Mesendoderm (in vitro differentiated cells): ENCODE data around the gene ZNF330.

ENCODE experiments used
- DNase-seq: peaks from one replicate; pipeline ENCODE4 v3.0.0; 2013
- H2AK5ac ChIP-seq: 2 replicates; pipeline ENCODE4 v1.6.1; 2013; ENCODE audit warnings: low read length, inconsistent platforms
- H2BK120ac ChIP-seq: 2 replicates; pipeline ENCODE4 v1.6.1; 2013; ENCODE audit warnings: low read depth, mild to moderate bottlenecking, low read length, moderate library complexity, mixed read lengths
- H2BK15ac ChIP-seq: replicated peaks from 2 replicates; pipeline ENCODE4 v1.6.1; 2013; ENCODE audit warnings: low read depth, mild to moderate bottlenecking, moderate library complexity
- H2BK5ac ChIP-seq: 2 replicates; pipeline ENCODE4 v1.6.1; 2013; ENCODE audit warnings: low read length, inconsistent platforms
- H3K18ac ChIP-seq: 2 replicates; pipeline ENCODE4 v1.6.1; 2013; ENCODE audit warnings: mild to moderate bottlenecking, low read length, mixed read lengths
- H3K23ac ChIP-seq: one replicate; pipeline ENCODE4 v1.6.1; 2013; ENCODE audit warnings: low read length
- H3K27ac ChIP-seq: 2 replicates; pipeline ENCODE4 v1.5.1; 2013; ENCODE audit warnings: low read depth, mild to moderate bottlenecking, inconsistent platforms, low read length, moderate library complexity
- H3K27me3 ChIP-seq: 2 replicates; pipeline ENCODE4 v1.6.1; 2013; ENCODE audit warnings: low read length, control low read depth, mild to moderate bottlenecking, inconsistent platforms; ENCODE audit not compliant: insufficient read depth, poor library complexity
- H3K36me3 ChIP-seq: 2 replicates; pipeline ENCODE4 v1.6.1; 2013; ENCODE audit warnings: low read length, inconsistent platforms; ENCODE audit not compliant: control insufficient read depth, insufficient read depth
- H3K4ac ChIP-seq: one replicate; pipeline ENCODE4 v1.6.1; 2013; ENCODE audit warnings: low read depth, mild to moderate bottlenecking, low read length, moderate library complexity
- H3K4me1 ChIP-seq: 2 replicates; pipeline ENCODE4 v1.6.1; 2013; ENCODE audit warnings: low read depth, low read length, inconsistent platforms; ENCODE audit not compliant: control insufficient read depth
- H3K4me2 ChIP-seq: 2 replicates; pipeline ENCODE4 v1.6.1; 2013; ENCODE audit warnings: low read length
- H3K4me3 ChIP-seq: 2 replicates; pipeline ENCODE4 v1.5.1; 2013; ENCODE audit warnings: mild to moderate bottlenecking, low read length
- H3K56ac ChIP-seq: one replicate; pipeline ENCODE4 v1.6.1; 2013; ENCODE audit warnings: low read length
- H3K79me1 ChIP-seq: 2 replicates; pipeline ENCODE4 v1.6.1; 2013; ENCODE audit warnings: low read length, inconsistent platforms
- H3K79me2 ChIP-seq: 2 replicates; pipeline ENCODE4 v1.6.1; 2013; ENCODE audit warnings: mild to moderate bottlenecking, low read length; ENCODE audit not compliant: control insufficient read depth, insufficient read depth
- H3K9ac ChIP-seq: 2 replicates; pipeline ENCODE4 v1.6.1; 2013; ENCODE audit warnings: low read length, inconsistent platforms
- H4K5ac ChIP-seq: one replicate; pipeline ENCODE4 v1.6.1; 2013; ENCODE audit warnings: low read length
- H4K8ac ChIP-seq: one replicate; pipeline ENCODE4 v1.6.1; 2013; ENCODE audit warnings: low read depth, mild to moderate bottlenecking, control low read depth, low read length, moderate library complexity
- whole genome bisulfite sequencing: extraction: QIAGEN DNeasy Blood & Tissue Kit; methylation state at CpG from one replicate; pipeline ENCODE4 v1.1.7; 2013; ENCODE audit warnings: low lambda C conversion rate, missing lambda C conversion rate; ENCODE audit not compliant: insufficient coverage; ENCODE audit errors: extremely low coverage; 5-methylcytosine and 5-hydroxymethylcytosine counted together

ZNF330 gene

DNA sequence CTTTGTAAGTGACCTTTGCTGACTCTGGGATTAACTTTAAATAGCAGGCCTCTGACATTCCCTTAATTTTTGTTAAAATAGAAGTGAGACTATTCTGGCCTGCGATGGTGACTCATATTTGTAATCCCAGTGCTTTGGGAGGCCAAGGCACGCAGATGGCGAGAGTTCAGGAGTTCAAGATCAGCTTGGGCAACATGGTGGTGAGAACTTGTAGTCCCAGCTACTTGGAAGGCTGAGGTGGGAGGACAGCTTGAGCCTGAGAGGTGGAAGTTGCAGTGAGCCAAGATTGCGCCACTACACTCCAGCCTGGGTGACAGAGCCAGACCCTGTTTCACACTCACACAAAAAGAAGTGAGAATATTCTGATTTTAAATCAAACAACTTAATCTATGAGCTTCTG lies 27.3 kb downstream of the ZNF330 start:
- H3K4me3 ChIP-seq, result no peak overlapping the region
- no CpG with 5 or more reads among the region's 4 CpGs for WGBS

DNA sequence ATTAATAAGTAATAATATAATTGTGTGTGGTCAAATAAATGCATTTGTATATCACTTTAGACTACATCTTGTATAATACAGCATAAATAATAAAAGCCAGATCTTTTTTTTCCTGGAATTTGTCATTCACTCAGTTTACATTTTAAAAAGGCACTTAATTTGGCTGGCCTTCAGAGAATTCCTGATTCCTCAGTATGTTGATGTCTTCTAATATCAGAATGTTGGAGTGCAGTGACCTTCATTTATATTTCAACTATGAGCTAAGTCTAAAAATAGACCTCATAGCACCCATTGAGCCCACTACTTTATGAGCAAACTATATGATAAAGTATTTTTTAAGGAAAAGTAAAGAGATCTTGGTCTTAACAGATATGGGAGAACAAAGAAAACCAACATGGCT lies 27.8 kb downstream of the ZNF330 start:
- DNase-seq, result no peak

More for the DNA sequence above, 27.3 kb downstream of the ZNF330 start:
- H2BK120ac ChIP-seq, result no peak overlapping the region
- H3K4me1 ChIP-seq, result no peaks in the 10 kb centered on the region
- no peak overlapping the region for H3K9ac ChIP-seq
- no peaks in the 10 kb centered on the region for H3K79me1 ChIP-seq
- no peak overlapping the region for H2AK5ac ChIP-seq
- no peak overlapping the region for H3K56ac ChIP-seq
- no peak overlapping the region for H3K18ac ChIP-seq
- no peak overlapping the region for H3K4me2 ChIP-seq
- no peak overlapping the region for H4K5ac ChIP-seq
- no peaks in the 10 kb centered on the region for H3K27me3 ChIP-seq
- no peak overlapping the region for H3K4ac ChIP-seq
- no peak overlapping the region for H2BK5ac ChIP-seq
- no peak overlapping the region for H4K8ac ChIP-seq
- H3K23ac ChIP-seq, result no peak overlapping the region
- H3K36me3 ChIP-seq, result no peaks in the 10 kb centered on the region
- H2BK15ac ChIP-seq, result no peak overlapping the region
- H3K79me2 ChIP-seq, result no peaks in the 10 kb centered on the region
- DNase-seq, result no peak
- H3K27ac ChIP-seq, result no peak overlapping the region

DNA sequence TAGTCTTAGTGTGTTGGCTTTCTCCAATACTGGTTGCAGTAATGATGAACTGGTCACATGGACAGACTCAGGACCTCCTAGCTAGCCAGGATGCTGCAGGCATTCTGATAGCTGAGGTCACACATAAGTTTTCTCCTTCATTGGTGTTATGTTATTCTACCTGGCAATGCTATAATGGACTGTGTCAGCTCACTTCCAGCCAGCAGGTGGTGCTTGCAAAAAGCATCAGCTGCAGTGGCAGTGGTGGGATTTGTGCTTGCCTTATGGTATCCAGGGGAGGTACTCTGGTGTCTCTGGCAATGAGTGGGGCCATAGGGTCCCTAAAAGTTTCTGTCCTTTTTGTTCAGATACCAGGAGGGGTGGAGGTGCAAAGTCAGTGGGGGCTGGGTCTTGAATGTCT lies 33.6 kb downstream of the ZNF330 start:
- Histone ChIP-seq H4K8ac (no peak overlapping the region), H3K36me3 (no peaks in the 10 kb centered on the region), H3K9ac (no peak overlapping the region), H3K27ac (no peak overlapping the region), H2BK120ac (no peak overlapping the region), H3K27me3 (no peaks in the 10 kb centered on the region), H3K23ac (no peak overlapping the region), H3K18ac (no peak overlapping the region), H3K4me1 (no peaks in the 10 kb centered on the region), H3K4me3 (no peak overlapping the region), H2BK5ac (no peak overlapping the region), H3K79me1 (no peaks in the 10 kb centered on the region), H3K79me2 (no peaks in the 10 kb centered on the region), H3K4me2 (no peak overlapping the region), H2BK15ac (no peak overlapping the region), H2AK5ac (no peak overlapping the region), H3K4ac (no peak overlapping the region), H4K5ac (no peak overlapping the region), H3K56ac (no peak overlapping the region)
- peak; percentile 31 for DNase-seq

More for the DNA sequence above, 27.8 kb downstream of the ZNF330 start:
- no peak overlapping the region for H4K5ac ChIP-seq
- no peaks in the 10 kb centered on the region for H3K27me3 ChIP-seq
- no peak overlapping the region for H3K4me2 ChIP-seq
- no peak overlapping the region for H3K4me3 ChIP-seq
- no peak overlapping the region for H3K9ac ChIP-seq
- H2AK5ac ChIP-seq, result no peak overlapping the region
- no peak overlapping the region for H2BK5ac ChIP-seq
- H3K56ac ChIP-seq, result no peak overlapping the region
- no peak overlapping the region for H3K27ac ChIP-seq
- H2BK15ac ChIP-seq, result no peak overlapping the region
- no peak overlapping the region for H2BK120ac ChIP-seq
- no peak overlapping the region for H4K8ac ChIP-seq
- H3K4me1 ChIP-seq, result no peaks in the 10 kb centered on the region
- no peak overlapping the region for H3K23ac ChIP-seq
- no peaks in the 10 kb centered on the region for H3K79me2 ChIP-seq
- H3K79me1 ChIP-seq, result no peaks in the 10 kb centered on the region
- H3K4ac ChIP-seq, result no peak overlapping the region
- no peak overlapping the region for H3K18ac ChIP-seq
- H3K36me3 ChIP-seq, result no peaks in the 10 kb centered on the region

DNA sequence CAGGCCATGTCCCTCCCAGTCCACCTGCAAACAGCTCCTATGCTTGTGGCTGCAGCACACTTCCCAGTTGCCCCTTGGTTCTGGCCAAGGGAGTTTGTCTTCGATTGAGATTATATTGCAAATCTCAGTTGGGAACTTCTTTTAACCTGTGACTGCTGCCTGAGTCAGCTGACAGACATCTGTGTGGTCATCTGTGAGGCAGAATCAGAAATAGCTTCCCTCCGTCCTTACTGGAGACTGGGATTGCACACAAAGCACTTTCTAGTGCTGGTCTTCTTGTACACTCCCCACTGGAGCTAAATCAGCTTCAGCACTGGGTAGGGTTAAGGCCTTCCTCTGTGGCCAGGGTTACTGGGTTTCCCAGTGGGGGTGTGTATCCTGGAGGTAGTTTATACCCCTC lies 34.3 kb downstream of the ZNF330 start:
- DNase-seq, result no peak
- no peak overlapping the region for H2BK5ac ChIP-seq
- no peak overlapping the region for H3K56ac ChIP-seq
- no peak overlapping the region for H3K27ac ChIP-seq
- no peak overlapping the region for H4K8ac ChIP-seq
- H3K4me2 ChIP-seq, result no peak overlapping the region
- no peak overlapping the region for H3K4me3 ChIP-seq
- WGBS, result no CpG with 5 or more reads among the region's 2 CpGs
- H3K36me3 ChIP-seq, result no peaks in the 10 kb centered on the region
- no peaks in the 10 kb centered on the region for H3K79me1 ChIP-seq
- H4K5ac ChIP-seq, result no peak overlapping the region
- no peak overlapping the region for H2BK15ac ChIP-seq
- no peak overlapping the region for H2BK120ac ChIP-seq
- H2AK5ac ChIP-seq, result no peak overlapping the region
- H3K4me1 ChIP-seq, result no peaks in the 10 kb centered on the region
- no peak overlapping the region for H3K23ac ChIP-seq
- H3K18ac ChIP-seq, result no peak overlapping the region
- H3K4ac ChIP-seq, result no peak overlapping the region
- no peaks in the 10 kb centered on the region for H3K79me2 ChIP-seq
- H3K9ac ChIP-seq, result no peak overlapping the region
- H3K27me3 ChIP-seq, result no peaks in the 10 kb centered on the region

DNA sequence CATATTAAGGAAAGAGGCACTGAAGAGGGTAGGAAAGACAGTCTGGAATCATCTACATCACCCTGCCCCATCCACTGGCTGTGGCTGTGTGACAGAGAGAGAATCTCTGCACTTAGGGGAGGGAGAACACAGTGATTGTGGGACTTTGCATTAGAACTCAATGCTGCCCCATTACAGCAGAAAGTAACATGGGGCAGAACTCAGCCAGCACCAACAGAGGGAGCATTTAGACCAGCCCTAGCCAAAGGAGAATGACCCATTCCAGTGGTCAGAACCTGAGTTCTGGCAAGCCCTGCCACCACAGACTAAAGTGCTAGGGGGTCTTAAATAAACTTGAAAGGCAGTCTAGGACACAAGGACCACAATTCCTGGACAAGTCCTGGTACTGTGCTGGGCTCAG lies 37.9 kb downstream of the ZNF330 start:
- Histone ChIP-seq H3K27ac (no peak overlapping the region), H3K36me3 (no peaks in the 10 kb centered on the region), H3K4ac (no peak overlapping the region), H3K4me1 (no peaks in the 10 kb centered on the region), H3K9ac (no peak overlapping the region), H3K56ac (no peak overlapping the region), H4K5ac (no peak overlapping the region), H2BK15ac (no peak overlapping the region), H4K8ac (no peak overlapping the region), H3K79me2 (no peaks in the 10 kb centered on the region), H3K23ac (no peak overlapping the region), H3K27me3 (no peaks in the 10 kb centered on the region), H2BK5ac (no peak overlapping the region), H2BK120ac (no peak overlapping the region), H3K4me3 (no peak overlapping the region), H2AK5ac (no peak overlapping the region), H3K18ac (no peak overlapping the region), H3K4me2 (no peak overlapping the region), H3K79me1 (no peaks in the 10 kb centered on the region)
- DNase-seq, result peak; percentile 9

DNA sequence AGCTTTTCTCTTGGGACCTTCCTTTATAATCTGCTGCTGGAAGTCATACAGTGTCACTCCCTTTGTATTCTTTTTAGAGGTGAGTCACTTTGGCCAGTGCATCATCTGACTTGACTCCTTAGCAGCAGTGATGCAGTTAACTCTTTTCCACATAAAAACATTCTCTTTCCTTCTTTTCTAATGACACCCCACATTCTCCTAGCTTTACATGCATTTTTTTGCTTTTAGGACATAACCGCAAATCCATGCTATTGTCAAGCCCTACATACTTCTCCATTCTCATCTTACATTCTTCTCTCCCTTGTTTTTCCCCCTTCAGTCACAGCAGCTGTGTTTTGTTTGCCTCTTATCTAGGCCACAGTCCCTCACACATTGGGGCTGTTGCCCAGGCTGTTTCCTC lies 55.1 kb downstream of the ZNF330 start:
- Histone ChIP-seq H2BK15ac (no peak overlapping the region), H3K4me1 (no peaks in the 10 kb centered on the region), H3K56ac (no peak overlapping the region), H3K4me3 (no peak overlapping the region), H4K8ac (no peak overlapping the region), H3K36me3 (no peaks in the 10 kb centered on the region), H4K5ac (no peak overlapping the region), H3K79me1 (no peaks in the 10 kb centered on the region), H3K23ac (no peak overlapping the region), H2AK5ac (no peak overlapping the region), H3K79me2 (no peaks in the 10 kb centered on the region), H3K27me3 (no peaks in the 10 kb centered on the region), H3K9ac (no peak overlapping the region), H3K4ac (no peak overlapping the region), H2BK120ac (no peak overlapping the region), H3K4me2 (no peak overlapping the region), H3K27ac (no peak overlapping the region), H2BK5ac (no peak overlapping the region), H3K18ac (no peak overlapping the region)
- peak; percentile 36 for DNase-seq
- no CpG with 5 or more reads among the region's 1 CpG for WGBS
